Peyer's patch (tissue), 4 donors: ENCODE results near the gene NRG3.

ENCODE experiments used
- CTCF ChIP-seq, 6 experiments: fragments of 450-650 bp in 4 of 6; fragments of 200-600 bp in 2 of 6; sonication (generic) in 1 of 6; IDR thresholded peaks; one replicate each; pipeline ENCODE4 v1.5.1; 2017 to 2019; ENCODE audit warnings: antibody characterized with exemption in 6 of 6, mild to moderate bottlenecking in 3 of 6, moderate library complexity in 1 of 6
- POLR2A ChIP-seq, 2 donors: fragments of 450-650 bp; IDR thresholded peaks; one replicate each; pipeline ENCODE4 v1.5.1; 2017; ENCODE audit warnings: antibody characterized with exemption in 2 of 2, mild to moderate bottlenecking in 2 of 2, moderate library complexity in 2 of 2

GRCh38 chr10:81943583-81943982, 68.6 kb downstream of the NRG3 start:
- no peak for TF ChIP-seq CTCF (IDR thresholded peaks at IDR 0.05)
- TF ChIP-seq POLR2A (IDR thresholded peaks at IDR 0.05) = no peak
